ENCODE results near the gene P3R3URF. TPM values are rescaled to one million over a fixed set of nuclear protein-coding genes. Genes with fewer than 3 reads are reported as not detected.

The P3R3URF gene
- total and polyA plus RNA-seq, 2 donors from 2014 or later = not detected

DNA sequence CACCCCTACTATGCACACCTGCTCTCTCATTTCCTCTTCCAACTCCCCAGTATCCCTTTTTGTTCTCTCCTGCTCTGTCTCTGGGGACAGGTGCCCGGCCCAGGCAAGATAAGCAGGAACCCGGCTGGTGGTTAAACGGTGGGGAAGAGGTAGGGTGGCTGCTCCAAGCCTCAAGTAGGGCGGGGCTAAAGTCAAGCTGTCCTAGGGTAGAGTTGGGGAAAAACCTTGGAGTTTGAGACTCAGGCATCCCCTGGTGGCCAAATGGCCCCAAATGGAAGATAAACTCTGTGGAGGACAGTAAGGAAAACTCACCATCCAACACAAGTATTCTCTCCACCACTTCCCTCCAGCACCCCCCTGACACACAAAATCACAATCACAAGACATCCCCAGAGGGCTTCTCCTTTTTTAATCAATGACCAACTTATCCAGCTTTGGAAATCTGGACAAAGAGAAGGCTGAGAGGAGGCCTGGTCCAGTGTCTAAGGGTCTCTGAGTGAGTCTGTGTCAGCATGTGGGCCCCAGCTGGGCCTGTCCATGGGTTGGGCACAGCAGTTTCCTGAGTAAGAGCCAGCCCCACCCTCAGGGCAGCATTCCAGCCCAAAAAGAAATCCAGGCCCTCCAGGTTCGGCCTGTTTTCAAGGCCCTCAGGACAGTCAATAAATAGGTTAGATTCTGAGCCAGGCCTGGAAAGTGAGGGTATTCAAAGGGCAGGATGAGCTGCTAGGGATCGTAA lies 12.2 kb upstream of the P3R3URF start:
- Histone ChIP-seq H3K9me3 (ENCODE audit: control insufficient read depth in 2 of 3, insufficient read depth in 1 of 3, low read length in 3 of 3) (no peaks in the 10 kb centered on the region), H3K4me3 (ENCODE audit: low read length in 3 of 3) (no peak overlapping the region), H3K9ac (ENCODE audit: low read length in 3 of 3) (peak overlapping the region in 1 of 3 donors; percentile 35), H3K27me3 (ENCODE audit: control insufficient read depth, insufficient read depth, low read length) (no peaks in the 10 kb centered on the region), H3K36me3 (ENCODE audit: control insufficient read depth in 2 of 3, insufficient read depth in 3 of 3, low read length in 3 of 3) (peaks cover 0 to 42% (median 20%) of the 10 kb centered on the region in 3 donors), H3K4me1 (ENCODE audit: control insufficient read depth in 2 of 3, insufficient read depth in 2 of 3, low read depth in 1 of 3, low read length in 3 of 3) (peaks cover 0 to 46% (median 30%) of the 10 kb centered on the region in 3 donors), H3K27ac (ENCODE audit: low read depth in 2 of 2, low read length in 2 of 2) (peak overlapping the region; percentile 18 to 64)
- TF ChIP-seq, protein P1, sequence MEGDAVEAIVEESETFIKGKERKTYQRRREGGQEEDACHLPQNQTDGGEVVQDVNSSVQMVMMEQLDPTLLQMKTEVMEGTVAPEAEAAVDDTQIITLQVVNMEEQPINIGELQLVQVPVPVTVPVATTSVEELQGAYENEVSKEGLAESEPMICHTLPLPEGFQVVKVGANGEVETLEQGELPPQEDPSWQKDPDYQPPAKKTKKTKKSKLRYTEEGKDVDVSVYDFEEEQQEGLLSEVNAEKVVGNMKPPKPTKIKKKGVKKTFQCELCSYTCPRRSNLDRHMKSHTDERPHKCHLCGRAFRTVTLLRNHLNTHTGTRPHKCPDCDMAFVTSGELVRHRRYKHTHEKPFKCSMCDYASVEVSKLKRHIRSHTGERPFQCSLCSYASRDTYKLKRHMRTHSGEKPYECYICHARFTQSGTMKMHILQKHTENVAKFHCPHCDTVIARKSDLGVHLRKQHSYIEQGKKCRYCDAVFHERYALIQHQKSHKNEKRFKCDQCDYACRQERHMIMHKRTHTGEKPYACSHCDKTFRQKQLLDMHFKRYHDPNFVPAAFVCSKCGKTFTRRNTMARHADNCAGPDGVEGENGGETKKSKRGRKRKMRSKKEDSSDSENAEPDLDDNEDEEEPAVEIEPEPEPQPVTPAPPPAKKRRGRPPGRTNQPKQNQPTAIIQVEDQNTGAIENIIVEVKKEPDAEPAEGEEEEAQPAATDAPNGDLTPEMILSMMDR (IDR thresholded peaks at IDR 0.05; ENCODE audit: borderline replicate concordance, extremely low read depth, insufficient read depth) = no peak
- no peak for FAIRE-seq
- intact Hi-C loops (cut with DNase I) = no loop called here
- no peak for DNase-seq

DNA sequence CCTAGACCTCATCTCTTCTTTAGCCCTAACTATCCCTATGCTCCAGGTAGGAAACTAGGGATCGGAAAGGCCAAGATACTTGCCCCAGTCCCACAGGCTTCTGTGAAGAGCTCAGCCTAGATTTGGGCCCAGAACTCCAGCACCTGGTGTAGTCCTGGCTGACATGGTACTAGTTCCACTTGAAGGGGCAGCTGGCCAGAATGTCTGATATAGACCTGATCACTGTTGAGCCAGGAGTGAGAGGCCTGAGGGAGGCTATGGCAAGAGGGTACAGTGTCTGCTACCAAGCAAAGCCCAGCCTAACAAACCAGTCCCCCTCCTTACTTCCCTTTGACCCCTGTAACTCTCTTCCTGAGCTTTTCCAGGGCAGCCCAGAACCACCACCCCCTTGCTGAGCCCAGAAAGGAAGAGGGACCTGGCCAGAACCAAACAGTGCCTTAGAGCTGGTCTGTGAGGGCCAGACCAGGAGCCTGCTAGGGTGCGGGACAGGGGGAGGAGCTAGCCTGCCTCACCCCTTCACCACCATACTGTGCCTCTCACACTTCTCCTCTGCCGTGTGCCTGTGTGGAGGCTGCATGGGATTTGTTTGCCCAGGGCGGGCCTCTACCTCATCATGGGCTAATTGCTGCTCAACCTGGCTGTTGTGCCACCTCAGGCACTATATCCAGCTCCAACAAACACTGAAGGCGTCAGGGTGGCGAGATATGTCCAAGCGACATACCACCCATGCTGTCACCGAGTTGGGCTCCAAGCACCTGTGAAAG lies 11.0 kb upstream of the P3R3URF start:
- no peaks in the 10 kb centered on the region for H3K27me3 ChIP-seq (ENCODE audit: control insufficient read depth, insufficient read depth, low read length)
- H3K27ac ChIP-seq (ENCODE audit: low read depth in 2 of 2, low read length in 2 of 2) = peak overlapping the region; percentile 74 to 85
- H3K4me1 ChIP-seq (ENCODE audit: control insufficient read depth in 2 of 3, insufficient read depth in 2 of 3, low read depth in 1 of 3, low read length in 3 of 3) = peaks cover 0 to 55% (median 36%) of the 10 kb centered on the region in 3 donors
- FAIRE-seq (no peak), DNase-seq (no peak)
- peak overlapping the region in 1 of 3 donors; percentile 35 for H3K9ac ChIP-seq (ENCODE audit: low read length in 3 of 3)
- H3K36me3 ChIP-seq (ENCODE audit: control insufficient read depth in 2 of 3, insufficient read depth in 3 of 3, low read length in 3 of 3) = peaks cover 0 to 30% (median 9%) of the 10 kb centered on the region in 3 donors
- intact Hi-C loops (cut with DNase I) = no loop called here
- no peak overlapping the region for H3K4me3 ChIP-seq (ENCODE audit: low read length in 3 of 3)
- no peaks in the 10 kb centered on the region for H3K9me3 ChIP-seq (ENCODE audit: control insufficient read depth in 2 of 3, insufficient read depth in 1 of 3, low read length in 3 of 3)
- TF ChIP-seq, protein P1 (IDR thresholded peaks at IDR 0.05; ENCODE audit: borderline replicate concordance, extremely low read depth, insufficient read depth) = no peak

DNA sequence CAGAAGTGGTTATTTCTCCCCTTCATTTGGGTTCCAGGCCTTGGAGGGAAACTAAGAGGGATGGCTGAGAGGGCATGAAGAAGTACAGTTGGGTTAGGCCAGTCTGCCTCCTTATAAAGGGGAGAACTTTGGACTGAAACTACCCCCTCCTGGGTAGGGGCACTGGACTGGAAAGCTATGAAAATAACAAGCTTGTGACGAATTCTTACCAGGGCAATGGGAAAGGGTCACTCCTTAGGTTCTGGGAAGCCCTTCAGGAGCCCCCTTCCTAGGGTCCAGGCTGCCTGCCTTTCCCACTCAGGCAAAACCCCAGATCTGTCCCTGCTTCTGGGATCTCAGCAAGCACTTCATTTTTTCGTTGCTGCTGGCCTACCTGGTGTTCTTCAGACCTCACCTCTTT lies 9.8 kb upstream of the P3R3URF start:
- Histone ChIP-seq H3K27ac (ENCODE audit: low read depth in 2 of 2, low read length in 2 of 2) (peak overlapping the region; percentile 92 to 94), H3K4me1 (ENCODE audit: control insufficient read depth in 2 of 3, insufficient read depth in 2 of 3, low read depth in 1 of 3, low read length in 3 of 3) (peaks cover 0 to 60% (median 39%) of the 10 kb centered on the region in 3 donors), H3K36me3 (ENCODE audit: control insufficient read depth in 2 of 3, insufficient read depth in 3 of 3, low read length in 3 of 3) (peaks cover 0 to 25% (median 4%) of the 10 kb centered on the region in 3 donors), H3K9ac (ENCODE audit: low read length in 3 of 3) (peak overlapping the region in 1 of 3 donors; percentile 41), H3K9me3 (ENCODE audit: control insufficient read depth in 2 of 3, insufficient read depth in 1 of 3, low read length in 3 of 3) (no peaks in the 10 kb centered on the region), H3K4me3 (ENCODE audit: low read length in 3 of 3) (no peak overlapping the region), H3K27me3 (ENCODE audit: control insufficient read depth, insufficient read depth, low read length) (no peaks in the 10 kb centered on the region)
- TF ChIP-seq, protein P1 (IDR thresholded peaks at IDR 0.05; ENCODE audit: borderline replicate concordance, extremely low read depth, insufficient read depth) = no peak
- DNase-seq (peak in 2 of 5 donors; percentile 34 to 61), FAIRE-seq (no peak)
- intact Hi-C loops (cut with DNase I) = no loop called here
